Measurements from ENCODE around the gene LSM7.

Gene LSM7

DNA sequence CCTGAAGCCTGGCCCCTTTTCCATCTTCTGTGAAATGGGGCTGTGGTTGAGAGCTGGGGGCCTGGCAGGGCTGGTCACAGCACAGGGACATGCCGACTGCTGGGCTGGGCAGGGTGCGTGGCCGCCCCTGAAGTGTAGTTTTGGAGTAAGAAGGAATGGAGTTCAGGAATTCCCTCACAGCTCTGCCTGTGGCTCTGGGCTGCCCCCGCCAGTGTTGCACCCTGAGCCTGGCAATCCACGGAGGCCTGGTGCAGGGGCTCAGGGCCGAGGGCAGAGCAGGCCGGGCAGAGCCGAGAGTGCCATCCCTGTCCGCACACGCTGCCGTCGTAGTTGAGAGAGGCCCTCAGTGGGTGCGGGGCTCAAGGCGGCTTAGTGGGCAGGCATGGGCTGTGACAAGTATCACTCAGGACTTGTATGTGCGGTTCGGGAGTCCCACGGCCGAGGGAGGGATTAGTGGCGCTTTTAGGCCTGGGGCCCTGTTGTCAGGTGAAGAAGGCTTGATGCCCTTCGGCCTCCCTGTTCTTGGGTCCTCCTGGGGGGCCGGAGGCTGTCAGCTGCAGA, 9.7 kb upstream of the LSM7 start:
- no peak for DNase-seq (ENCODE audit: low read depth in 2 of 2)

DNA sequence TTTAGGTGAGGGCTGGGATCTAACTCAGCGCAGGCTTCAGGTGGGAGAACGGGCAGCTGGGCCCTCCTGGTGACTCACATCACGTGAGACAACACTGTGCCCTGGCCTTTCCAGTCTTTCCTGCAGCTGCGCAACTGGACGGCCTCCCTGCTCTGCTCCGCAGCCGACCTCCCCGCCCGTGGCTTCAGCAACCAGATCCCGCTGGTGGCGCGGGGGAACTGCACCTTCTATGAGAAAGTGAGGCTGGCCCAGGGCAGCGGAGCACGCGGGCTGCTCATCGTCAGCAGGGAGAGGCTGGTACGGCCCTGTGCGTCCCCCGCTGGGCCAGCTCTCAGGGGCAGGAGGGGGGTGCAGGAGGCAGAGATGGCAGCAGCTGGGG, 8.9 kb upstream of the LSM7 start:
- DNase-seq (ENCODE audit: low read depth in 2 of 2) = no peak

DNA sequence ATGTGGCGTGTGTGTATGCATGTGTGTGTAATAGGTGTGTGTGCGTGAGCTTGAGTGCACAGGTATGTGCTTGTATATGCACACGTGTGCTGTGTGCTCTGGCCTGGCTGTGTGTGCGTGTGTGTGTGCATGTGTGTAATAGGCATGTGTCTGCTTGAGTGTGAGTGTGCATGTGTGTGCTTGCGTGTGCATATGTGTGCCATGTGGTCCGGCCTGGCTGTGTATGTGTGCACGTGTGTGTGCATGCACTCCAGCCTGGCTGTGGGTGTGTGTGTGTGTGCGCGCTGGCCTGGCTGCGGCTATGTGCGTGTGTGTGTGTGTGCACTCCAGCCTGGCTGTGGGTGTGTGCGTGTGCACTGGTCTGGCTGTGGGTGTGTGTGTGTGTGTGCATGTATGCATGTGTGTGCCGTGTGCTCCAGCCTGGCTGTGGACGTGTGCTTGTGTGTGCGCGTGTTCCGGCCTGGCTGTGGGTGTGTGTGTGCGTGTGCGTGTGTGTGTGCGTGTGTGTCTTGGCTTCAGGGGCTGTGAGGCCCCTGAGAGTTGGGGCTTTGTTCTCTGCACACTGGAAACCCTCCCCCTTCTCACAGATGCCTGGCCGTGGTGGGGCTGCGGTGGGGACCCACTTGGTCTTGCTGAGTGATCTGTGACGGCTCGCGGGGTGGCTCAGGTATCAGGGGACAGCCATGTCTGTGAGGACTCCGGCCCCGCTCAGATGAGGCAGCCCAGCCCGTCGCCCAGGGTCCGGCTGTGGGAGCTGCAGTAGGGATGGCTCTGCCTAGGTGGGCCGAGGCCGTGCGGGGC, 8.3 kb upstream of the LSM7 start:
- no peak for DNase-seq (ENCODE audit: low read depth in 2 of 2)

DNA sequence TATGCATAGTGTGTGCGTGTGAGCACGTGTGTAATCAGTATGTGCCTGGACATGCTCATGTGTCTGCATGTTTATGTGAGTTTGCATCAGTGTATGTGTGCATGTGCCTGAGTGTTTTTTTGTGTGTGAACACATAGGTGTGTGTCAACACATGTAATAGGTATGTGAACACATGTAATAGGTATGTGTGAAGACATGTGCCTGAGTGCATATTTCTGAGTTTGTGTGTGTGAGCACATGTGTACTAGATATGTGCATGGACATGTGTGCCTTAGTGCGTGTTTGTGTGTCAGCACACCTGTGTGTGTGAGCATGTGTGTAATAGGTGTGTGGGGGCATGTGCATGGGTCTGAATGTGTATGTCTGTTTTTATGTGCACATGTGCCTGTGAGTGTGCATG, 7.5 kb upstream of the LSM7 start:
- no peak for DNase-seq (ENCODE audit: low read depth in 2 of 2)

DNA sequence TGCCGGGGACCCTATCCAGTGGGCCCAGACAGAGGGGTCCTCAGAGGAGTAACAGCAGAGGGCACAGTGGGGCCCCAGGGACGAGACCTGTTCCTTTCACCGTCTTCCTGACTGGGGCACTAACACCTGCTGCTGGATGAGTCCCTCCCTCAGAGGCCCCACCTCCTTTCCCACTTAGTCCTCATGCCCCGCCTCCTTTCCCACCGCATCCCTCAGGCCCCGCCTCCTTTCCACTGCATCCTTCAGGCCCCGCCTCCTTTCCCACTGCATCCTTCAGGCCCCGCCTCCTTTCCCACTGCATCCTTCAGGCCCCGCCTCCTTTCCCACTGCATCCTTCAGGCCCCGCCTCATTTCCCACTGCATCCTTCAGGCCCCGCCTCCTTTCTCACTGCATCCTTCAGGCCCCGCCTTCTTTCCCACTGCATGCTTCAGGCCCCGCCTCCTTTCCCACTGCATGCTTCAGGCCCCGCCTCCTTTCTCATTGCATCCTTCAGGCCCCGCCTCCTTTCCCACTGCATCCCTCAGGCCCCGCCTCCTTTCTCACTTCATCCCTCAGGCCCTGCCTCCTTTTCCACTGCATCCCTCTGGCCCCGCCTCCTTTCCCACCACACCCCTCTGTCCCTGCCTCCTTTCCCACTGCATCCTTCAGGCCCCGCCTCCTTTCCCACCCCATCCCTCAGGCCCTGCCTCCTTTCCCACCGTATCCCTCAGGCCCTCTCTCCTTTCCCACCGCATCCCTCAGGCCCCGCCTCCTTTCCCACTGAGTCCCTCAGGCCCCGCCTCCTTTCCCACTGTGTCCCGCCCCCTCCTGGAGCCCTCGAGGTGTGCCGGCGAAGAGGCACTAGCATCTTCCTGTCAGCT, 6.8 kb upstream of the LSM7 start:
- DNase-seq (ENCODE audit: low read depth in 2 of 2) = no peak

DNA sequence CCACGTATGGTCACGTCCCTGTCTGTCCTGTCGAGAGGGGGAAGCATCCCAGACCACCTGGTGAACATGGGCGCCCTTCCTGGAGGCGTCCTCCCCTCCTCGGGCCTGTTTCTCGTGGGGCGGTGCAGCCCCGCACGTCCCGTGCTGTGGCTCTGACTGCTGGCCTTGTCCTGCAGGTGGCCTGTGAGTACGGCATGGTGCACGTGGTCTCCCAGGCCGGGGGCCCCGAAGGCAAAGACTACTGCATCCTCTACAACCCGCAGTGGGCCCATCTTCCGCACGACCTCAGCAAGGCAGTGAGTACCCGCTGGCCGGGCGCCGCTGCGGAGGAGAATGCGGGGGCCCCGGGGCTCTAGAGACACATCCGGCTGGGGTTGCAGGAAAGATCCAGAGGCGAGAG, 6.0 kb upstream of the LSM7 start:
- no peak for DNase-seq (ENCODE audit: low read depth in 2 of 2)

DNA sequence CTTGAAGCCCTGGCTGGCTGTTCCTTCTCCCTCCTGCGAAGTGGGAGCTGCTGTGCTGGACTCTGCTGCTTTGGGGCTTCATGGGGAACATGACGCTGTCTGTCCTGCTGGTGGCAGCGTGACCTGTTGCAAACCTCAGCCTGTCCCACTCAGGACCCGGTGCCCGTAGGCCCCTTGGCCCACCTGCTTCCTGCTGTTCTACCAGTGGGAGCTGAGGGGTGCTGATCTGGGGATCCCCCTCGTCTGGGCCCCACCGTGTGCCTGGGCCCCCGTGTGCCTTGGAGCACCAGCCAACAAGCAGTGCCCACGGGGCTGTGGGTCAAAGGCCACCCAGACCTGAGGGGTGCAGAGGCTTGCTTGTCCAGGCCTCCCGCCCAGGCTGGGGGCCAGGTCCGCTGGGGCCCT, 5.4 kb upstream of the LSM7 start:
- no peak for DNase-seq (ENCODE audit: low read depth in 2 of 2)

DNA sequence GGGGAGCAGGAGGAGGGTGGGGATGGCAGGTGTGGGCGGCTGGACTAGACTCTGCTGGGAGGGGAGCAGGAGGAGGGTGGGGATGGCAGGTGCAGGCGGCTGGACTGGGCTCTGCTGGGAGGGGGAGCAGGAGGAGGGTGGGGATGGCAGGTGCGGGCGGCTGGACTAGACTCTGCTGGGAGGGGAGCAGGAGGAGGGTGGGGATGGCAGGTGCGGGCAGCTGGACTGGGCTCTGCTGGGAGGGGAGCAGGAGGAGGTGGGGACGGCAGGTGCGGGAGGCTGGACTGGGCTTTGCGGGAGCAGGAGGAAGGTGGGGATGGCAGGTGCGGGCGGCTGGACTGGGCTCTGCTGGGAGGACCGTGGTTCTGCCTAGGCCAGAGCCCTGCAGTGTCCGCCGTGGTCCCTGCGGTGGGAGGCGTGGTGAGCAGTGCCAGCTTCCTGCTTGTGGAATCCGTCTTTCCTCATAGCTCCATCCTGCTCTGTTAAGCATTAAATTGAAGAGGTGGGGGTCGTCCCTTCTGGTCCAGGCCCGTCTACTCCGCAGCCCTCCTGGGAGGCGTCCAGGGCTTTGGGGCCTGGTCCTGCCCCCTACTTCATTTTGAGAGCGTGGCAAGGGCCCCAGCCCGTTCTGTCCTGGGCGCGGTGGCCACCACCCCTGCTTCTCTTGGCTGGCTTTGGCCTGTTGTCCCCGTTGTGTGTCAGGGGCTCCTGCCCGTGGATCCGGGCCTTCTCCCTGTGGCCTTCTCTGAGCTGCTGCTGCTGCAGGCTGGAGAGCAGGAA, 4.8 kb upstream of the LSM7 start:
- no peak for DNase-seq (ENCODE audit: low read depth in 2 of 2)

DNA sequence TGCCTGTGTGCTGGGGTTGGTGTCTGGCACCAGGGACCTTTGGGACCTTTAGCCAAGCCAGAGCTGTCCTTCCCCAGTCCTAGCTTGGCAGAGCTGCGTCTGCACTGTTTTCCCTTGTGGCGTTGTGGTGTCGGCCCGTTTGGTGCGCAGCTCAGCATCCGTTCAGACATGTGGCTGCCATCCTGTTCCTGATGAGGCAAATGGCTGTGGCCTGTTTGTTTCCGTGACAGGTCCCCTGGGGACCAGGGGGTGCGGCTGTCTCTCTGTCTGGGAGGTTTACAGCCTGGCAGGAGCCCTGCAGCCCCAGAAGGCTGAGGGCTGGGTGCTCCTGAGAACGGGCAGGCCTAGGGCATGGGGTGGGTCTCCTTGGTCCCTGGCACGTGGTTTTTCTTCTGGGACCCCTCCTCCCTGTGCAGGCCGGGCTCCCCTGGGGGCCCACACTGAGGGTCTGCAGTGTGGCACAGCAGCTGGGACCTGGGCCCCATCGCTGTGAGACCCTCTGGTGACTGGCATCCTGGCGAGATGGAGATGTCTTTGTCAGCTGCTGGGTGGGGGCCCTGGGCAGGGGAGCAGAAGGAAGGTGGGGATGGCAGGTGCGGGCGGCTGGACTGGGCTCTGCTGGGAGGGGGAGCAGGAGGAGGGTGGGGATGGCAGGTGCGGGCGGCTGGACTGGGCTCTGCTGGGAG, 4.1 kb upstream of the LSM7 start:
- no peak for DNase-seq (ENCODE audit: low read depth in 2 of 2)

DNA sequence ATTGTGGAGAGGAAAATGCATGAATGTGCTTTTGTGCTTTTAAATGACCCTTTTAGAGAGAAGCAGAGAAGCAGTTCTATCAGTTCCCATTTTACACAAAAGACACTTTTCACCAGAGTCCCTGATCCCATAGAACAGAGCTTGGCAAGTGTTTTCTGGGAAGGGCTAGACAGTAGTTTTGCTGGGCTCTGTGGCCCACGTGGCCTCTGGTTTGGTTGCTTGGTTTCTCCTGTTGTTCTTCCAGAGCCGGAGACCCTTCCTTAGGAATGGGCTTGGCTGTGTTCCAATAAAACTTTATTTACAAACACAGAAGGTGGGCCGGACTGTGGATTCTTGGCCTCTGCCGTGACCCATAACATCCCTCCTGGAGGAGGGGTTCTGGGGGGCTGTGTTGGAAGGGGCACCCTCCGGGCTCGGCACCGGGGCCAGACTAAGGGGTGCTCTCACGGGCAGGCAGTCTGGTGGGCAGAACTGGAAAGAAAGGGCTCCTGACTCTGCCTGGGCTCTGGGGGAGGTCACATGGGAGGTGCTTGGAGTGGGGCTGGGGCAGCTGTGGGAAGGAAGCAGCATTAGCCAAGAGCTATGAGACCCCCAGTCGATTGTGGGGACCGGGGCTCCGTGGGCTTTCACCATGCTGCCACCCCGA, 3.3 kb upstream of the LSM7 start:
- no peak for DNase-seq (ENCODE audit: low read depth in 2 of 2)

DNA sequence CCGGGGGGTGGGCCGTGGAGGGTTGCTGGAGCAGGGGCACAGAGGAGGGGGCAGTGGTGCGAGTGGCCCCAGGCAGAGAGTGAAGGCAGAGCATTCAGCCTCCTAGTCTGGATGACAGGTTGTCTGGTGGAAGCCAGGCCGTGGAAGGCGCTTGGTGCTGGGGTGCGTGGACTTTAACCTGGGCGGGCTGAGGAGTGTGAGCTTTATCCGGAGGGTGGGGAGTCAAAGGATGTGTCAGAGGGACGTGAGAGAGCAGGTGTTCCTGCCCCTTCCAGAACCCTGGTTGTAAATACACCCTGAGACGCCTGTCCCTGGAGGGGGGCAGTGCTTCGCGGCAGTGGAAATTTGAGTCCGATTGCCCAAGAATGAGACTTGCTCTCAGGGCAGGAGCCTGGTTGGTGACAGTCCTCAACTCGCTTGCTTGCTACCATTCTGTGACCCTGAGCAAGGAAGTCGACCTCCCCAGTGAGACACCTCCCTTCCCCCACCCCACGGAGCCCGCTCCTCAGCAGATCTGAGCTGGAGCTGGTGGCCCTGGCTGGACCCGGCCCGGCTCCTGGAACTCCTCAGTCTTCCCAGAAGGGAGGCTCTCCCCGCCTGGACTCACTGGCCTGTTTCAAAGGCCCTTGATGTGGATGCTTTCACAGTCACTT, 2.4 kb upstream of the LSM7 start:
- DNase-seq (ENCODE audit: low read depth in 2 of 2) = no peak

DNA sequence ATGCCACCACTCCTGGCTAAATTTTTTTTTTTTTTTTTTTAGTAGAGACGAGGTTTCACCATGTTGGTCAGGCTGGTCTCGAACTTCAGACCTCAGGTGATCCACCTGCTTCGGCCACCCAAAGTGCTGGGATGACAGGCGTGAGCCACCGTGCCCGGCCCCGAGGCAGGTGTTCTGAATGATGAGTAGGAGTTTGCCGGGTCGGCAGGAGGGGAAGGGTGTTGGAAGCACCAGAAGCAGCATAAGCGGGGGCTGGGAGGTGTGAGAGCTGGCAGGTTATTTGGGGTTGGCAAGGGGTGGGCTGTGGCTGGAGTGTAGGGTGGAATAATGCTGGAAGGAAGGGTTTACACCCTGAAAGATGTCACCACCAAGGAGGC, 1.9 kb upstream of the LSM7 start:
- no peak for DNase-seq (ENCODE audit: low read depth in 2 of 2)

DNA sequence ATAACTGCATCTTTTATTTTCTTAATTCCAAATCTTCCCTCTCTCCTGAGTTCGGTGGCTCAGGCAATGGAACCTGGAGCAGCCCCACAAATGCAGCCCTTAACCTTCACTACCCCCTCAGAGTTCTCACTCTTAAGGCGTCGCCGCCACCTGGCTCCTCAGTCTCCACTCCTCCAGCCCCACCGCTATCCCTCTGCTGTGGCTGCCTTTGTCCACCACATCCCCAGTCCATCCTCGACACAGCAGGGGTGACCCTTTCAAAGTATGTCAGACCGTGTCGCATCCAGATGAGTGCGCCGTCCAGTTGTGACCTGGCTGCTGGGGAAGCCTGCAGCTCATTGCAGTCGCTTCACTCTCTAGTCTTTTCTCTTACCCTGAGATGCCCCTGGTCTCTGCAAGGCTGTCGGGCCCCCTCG, 1.1 kb upstream of the LSM7 start:
- DNase-seq (ENCODE audit: low read depth in 2 of 2) = no peak

DNA sequence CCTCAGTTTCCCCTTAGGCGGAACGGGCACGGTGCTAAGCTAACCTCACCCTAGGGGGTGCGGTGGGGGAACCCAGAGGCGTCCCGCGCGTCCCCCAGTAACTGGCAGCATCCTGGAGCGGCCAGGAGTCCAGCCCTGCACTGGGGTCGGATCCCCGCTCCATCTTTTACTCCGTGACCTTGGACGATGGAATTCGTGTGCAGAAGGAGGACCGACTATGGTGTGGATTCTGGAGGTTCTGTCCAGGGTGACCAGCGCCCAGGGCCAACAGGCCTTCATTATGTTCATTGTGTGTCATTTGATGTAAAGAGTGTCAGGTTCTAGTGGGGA, 728 bp upstream of the LSM7 start:
- DNase-seq (ENCODE audit: low read depth in 2 of 2) = no peak

DNA sequence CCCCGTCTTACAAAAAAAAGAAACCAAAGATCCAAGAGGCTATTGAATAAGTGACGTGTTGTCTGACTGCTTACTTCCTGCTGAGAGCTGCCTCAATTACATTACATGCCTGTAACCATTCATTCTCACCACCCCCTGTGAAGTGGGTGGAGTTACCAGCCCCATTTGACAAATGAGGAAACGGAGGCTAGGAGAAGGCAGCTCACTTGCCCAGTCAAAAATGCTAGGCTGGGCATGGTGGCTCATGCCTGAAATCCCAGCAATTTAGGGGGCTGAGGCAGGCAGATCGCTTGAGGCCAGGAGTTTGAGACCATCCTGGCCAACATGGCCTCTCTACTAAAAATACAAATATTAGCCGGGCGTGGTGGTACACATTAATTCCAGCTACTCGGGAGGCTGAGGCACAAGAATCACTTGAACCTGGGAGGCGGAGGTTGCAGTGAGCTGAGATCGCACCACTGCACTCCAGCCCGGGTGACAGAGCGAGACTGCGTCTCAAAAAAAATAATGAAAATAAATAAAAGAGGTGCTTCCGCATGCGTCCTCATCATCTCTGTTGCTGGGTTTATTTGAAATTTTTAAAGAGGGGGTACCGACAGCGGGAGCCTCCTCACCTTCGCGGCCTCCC, 499 bp downstream of the LSM7 start:
- DNase-seq (ENCODE audit: low read depth in 2 of 2) = peak in 1 of 2 donors; percentile 37

DNA sequence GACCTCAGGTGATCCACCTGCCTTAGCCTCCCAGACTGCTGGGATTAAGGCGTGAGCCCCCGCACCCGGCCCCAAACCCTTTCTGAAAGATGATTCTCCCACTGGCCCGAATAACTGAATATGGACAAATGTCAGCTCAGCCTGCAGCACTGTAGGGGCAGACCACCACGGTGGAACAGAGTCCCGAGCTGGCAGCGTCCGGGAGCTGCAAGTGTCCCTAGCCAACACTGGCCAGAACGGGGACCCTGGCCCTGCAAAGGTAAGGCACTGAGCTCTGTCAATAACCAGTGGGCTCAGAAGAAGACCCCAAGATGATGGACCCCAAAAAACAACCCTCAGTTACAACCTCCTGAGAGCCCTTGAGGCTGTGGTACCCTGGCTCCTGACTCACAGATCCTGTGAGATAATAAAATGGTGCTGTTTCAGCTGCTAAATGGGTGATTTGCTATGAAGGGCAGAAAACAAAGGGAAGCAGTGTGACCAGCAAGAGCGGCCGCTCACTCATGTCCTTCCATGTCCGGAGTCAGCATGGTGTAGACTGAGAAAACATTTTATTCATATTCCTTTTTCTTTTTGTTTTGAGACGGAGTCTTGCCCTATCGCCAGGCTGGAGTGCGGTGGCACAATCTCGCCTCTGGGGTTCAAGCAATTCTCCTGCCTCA, 1.6 kb downstream of the LSM7 start:
- DNase-seq (ENCODE audit: low read depth in 2 of 2) = no peak

DNA sequence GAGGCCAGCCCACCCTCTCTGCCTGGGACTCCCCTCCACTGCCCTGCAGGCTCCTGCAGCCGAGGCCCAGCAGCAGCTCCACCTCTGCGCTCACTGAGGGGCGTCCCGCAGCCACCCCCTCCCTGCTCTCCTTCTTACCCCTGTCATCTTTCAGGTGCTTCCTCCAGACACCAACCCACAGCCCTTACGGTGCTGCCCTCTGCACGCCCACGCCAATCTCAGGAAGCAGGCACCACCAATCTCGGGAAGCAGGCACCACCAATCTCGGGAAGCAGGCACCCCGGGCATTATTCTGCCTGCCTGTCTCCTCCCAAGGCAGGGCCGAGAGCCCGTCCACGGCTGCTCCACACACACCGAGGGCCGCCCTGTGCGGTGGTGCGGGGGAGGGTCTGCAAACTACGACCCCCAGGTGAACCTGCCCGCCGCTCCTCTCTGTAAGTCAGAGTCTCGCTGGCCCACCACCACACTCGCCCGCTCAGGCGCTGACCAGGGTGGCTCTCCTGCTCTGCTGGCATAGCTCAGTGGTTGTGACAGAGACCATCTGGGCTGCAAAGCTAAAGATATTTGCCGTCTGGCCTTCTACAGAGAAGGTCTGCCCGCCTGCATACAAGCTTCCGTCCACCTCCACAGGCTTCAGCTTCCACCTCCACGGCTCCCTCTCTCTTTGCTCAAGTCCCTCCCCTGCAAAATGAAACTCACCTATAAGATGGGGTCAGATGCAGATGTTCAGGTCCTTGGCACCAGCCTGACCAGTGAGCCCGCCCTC, 2.9 kb downstream of the LSM7 start:
- DNase-seq (ENCODE audit: low read depth in 2 of 2) = no peak

DNA sequence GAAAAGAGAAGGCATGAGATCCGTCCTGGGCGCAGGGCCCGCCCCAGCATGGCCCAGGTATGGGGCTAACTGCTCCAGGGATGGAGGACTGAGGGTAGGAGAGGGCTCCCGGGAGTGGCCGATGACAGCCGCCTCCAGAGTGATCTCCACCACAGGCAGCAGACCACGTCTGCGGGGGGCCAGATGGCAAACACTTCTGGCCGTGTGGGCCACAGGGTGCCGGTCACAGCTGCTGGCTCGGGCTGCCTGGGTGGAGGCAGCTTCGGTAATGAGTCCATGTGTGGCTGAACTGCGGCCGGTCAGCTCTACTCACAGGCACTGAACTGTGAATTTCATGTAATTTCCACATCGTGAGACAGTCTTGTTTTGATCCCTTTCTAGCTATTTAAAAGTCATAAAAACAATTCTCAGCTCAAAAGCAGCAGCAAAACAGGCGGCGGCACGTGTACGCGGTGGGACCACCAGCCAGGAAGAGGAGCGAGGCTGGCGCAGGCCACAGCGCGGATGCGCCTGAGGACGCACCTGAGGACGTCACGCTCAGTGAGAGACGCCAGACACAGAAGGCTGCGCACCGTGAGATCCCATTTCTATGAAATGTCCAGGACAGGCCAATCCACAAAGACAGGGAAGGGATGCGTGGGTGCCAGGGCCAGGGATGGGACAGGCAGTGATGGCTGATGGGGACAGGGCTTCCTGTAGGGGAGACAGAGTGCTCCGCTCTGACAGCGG, 4.0 kb downstream of the LSM7 start:
- DNase-seq (ENCODE audit: low read depth in 2 of 2) = no peak

Data from activated CD8-positive, alpha-beta memory T cell treated with anti-CD3 and anti-CD28 coated beads for 4 hours (primary cell).